ENCODE measurements around the gene ZFHX2. TPM values are rescaled to one million over a fixed set of nuclear protein-coding genes. Genes with fewer than 3 reads are reported as not detected.

The ZFHX2 gene
- total RNA-seq, 1 experiment from 2014 or later, result 19.4 TPM

DNA sequence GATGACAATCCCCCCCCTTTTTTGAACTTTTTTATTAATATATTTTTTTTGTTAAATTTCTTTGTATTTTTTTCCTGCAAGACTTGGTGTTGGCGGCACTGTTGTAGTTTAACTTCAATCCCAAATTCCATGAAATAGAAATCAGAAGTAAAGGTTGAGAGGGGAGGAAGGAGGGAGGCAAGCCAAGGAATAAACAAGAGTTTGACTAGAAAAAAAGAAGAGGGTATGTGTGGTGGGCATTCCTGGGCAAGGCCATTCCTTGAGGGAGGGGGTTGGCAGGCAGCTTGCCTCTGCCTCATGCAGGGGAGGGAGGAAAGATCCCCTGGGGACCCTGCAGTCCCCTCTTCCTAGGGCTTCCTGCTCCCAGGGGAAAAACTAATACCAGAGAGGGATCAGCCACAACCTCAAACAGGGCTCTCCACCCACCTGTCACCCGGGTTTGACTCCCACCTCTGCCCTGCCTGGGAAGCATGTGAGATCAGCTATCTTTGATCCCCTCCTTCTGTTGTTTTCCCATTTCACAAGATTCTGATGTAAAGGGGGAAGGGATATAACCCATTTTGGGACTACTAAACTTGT is 16.5 kb upstream of the ZFHX2 start:
- Mint-ChIP-seq H3K4me1 (peaks cover 42% of the 10 kb centered on the region in 2 experiments), H3K4me3 (peak overlapping the region; percentile 95 to 99), H3K9me3 (no peaks in the 10 kb centered on the region), H3K36me3 (ENCODE audit: insufficient read depth in 1 of 3, low read depth in 3 of 3) (peaks cover 17 to 43% (median 28%) of the 10 kb centered on the region in 3 experiments), H3K27ac (peak overlapping the region in 2 of 3 experiments; percentile 50 to 95; a peak in 4 of 7 replicates), H3K27me3 (ENCODE audit: low read depth) (peaks cover 11% of the 10 kb centered on the region)
- Histone ChIP-seq H4K5ac (ENCODE audit: insufficient read length, low read depth, low read length) (no peak overlapping the region), H3K4me1 (ENCODE audit: insufficient read depth, low read length) (peaks cover 9% of the 10 kb centered on the region), H3K9me3 (ENCODE audit: control insufficient read depth, low read depth, low read length) (no peaks in the 10 kb centered on the region), H3K14ac (ENCODE audit: insufficient read depth, low read length) (no peak overlapping the region), H4K20me1 (ENCODE audit: control insufficient read depth, insufficient read depth, insufficient read length) (peaks cover 4% of the 10 kb centered on the region), H2BK20ac (ENCODE audit: low read depth, low read length, poor library complexity, severe bottlenecking) (no peak overlapping the region), H2BK12ac (ENCODE audit: insufficient read length, low read depth, low read length) (no peak overlapping the region), H2BK5ac (ENCODE audit: insufficient read length, low read length) (no peak overlapping the region), H3K27me3 (ENCODE audit: insufficient read depth, low read length) (no peaks in the 10 kb centered on the region), H3K56ac (ENCODE audit: insufficient read length, low read depth, low read length) (no peak overlapping the region), H3K4me2 (ENCODE audit: insufficient read depth, insufficient read length, low read length) (no peak overlapping the region), H2AFZ (ENCODE audit: low read length) (no peak overlapping the region), H2BK15ac (ENCODE audit: low read depth, low read length) (no peak overlapping the region), H3K18ac (ENCODE audit: insufficient read length, low read depth, low read length) (no peak overlapping the region), H3K27ac (ENCODE audit: insufficient read length, low read depth, low read length) (no peak overlapping the region), H3K9ac (ENCODE audit: extremely low read depth, insufficient read length, low read length) (no peak overlapping the region), H3K23ac (ENCODE audit: insufficient read length, low read depth, low read length) (no peak overlapping the region), H2BK120ac (ENCODE audit: low read depth, low read length, poor library complexity, severe bottlenecking) (no peak overlapping the region), H3K79me1 (ENCODE audit: insufficient read depth, low read depth, low read length, poor library complexity, severe bottlenecking) (no peaks in the 10 kb centered on the region), H3T11ph (ENCODE audit: low read length) (no peak overlapping the region), H4K8ac (replicated peaks; ENCODE audit: insufficient read length, low read depth, low read length) (no peak overlapping the region), H3K23me2 (ENCODE audit: insufficient read length, low read depth, low read length, poor library complexity, severe bottlenecking) (peaks cover 3% of the 10 kb centered on the region), H3K79me2 (ENCODE audit: insufficient read depth, low read length) (no peaks in the 10 kb centered on the region), H4K91ac (ENCODE audit: insufficient read length, low read depth, low read length) (no peak overlapping the region), H3K4ac (ENCODE audit: low read depth, low read length) (no peak overlapping the region), H2AK5ac (ENCODE audit: insufficient read length, low read length) (no peak overlapping the region)
- no CpG with 5 or more reads among the region's 2 CpGs for WGBS (ENCODE audit: extremely low coverage, insufficient read length, low lambda C conversion rate)
- TF ChIP-seq, protein P1, sequence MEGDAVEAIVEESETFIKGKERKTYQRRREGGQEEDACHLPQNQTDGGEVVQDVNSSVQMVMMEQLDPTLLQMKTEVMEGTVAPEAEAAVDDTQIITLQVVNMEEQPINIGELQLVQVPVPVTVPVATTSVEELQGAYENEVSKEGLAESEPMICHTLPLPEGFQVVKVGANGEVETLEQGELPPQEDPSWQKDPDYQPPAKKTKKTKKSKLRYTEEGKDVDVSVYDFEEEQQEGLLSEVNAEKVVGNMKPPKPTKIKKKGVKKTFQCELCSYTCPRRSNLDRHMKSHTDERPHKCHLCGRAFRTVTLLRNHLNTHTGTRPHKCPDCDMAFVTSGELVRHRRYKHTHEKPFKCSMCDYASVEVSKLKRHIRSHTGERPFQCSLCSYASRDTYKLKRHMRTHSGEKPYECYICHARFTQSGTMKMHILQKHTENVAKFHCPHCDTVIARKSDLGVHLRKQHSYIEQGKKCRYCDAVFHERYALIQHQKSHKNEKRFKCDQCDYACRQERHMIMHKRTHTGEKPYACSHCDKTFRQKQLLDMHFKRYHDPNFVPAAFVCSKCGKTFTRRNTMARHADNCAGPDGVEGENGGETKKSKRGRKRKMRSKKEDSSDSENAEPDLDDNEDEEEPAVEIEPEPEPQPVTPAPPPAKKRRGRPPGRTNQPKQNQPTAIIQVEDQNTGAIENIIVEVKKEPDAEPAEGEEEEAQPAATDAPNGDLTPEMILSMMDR (conservative IDR thresholded peaks at IDR 0.05), result no peak
- DNase-seq, result no peak

Measured in H9 (cell line).